Activated CD8-positive, alpha-beta memory T cell treated with anti-CD3 and anti-CD28 coated beads for 1 hour (primary cell): ENCODE results near the gene ZNF576.
"Not testable (repeated sequence)": the region's sequence is repeated elsewhere in the genome, so short reads cannot be mapped to it uniquely, and the experiment has no call there.

Experiments used
- DNase-seq, 2 donors: peaks; one replicate each; pipeline ENCODE4 v3.0.0-alpha.2; 2020; ENCODE audit warnings: low read depth in 1 of 2; ENCODE audit errors: extremely low read depth in 1 of 2

The ZNF576 gene, protein sequence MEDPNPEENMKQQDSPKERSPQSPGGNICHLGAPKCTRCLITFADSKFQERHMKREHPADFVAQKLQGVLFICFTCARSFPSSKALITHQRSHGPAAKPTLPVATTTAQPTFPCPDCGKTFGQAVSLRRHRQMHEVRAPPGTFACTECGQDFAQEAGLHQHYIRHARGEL

DNA sequence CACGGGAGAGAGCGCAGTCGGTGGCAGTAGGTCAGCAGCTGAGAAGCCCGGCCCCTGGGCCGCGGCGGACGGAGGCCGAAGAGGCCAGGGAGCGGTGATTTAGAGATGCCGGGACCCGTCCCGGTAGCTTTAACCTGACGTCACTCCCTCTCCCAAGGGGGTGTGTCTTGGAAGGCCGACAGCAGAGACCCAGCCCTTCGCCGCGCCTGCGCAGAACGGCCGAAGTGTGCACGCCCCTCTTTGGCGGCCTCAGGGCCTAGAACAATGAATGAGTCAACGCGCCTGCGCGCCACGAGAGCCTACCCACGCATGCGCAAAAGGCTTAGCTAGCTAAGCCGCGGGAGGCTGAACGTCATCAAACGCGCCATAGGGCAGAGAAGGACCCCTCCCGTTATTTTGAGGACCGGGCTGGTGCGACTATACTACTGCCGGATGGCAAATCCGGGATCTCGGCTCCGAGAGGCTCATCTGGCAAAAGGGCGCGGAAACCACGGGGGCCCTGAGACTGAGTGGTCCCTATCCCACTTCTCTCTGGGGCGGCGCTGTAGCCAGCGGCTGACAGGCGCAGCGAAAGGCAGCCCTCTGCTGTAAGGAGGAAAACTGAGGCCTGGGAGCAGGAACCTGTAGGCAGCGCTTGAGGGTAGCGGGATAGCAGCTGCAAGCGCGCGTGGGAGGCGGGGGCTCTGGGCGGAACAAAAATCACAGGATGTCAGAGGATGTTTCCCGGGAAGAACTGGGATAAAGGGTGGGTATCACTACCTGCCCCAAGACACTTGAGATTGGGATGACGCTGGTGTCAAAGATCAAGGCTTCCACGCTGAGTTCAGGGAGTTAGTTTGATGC lies at the start of gene ZNF576, which contains the start of gene IRGQ:
ZNF576 (plus strand) TSS at position 597 of the 843 bp plus-strand sequence. CDS start 514 bp downstream, outside the sequence.
IRGQ (minus strand) TSS at position 136 of the 843 bp plus-strand sequence. CDS start 796 bp downstream, outside the sequence.
- peak; percentile 100 for DNase-seq

DNA sequence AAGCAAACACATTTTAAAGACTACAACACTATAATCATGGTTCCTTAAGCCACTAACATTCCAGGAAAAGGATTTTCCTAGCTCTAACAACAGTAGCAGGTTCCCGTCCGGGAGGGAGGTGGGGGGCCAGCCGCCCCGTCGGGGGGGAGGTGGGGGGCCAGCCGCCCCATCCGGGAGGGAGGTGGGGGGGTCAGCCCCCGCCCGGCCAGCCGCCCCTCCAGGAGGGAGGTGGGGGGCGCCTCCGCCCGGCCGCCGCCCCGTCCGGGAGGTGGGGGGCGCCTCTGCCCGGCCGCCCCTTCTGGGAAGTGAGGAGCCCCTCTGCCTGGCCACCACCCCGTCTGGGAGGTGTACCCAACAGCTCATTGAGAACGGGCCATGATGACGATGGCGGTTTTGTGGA lies 48.5 kb upstream of the ZNF576 start:
- DNase-seq: not testable (repeated sequence)

DNA sequence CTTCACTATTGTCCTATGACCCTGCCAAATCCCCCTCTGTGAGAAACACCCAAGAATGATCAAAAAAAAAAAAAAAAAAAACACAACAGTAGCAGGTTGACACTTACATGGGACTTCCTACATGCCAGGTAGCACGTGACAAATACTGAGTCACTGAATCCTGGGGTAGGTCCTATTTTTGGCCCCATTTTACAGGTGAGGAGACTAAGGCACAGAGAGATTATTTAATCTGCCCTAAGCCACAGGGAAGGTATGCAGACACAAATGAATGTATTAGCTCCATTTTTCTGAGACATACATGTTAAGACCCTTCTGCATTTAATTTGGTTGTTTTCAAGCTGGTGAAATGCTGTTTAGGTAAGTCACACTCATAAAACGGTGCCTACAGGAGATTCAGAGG lies 47.7 kb upstream of the ZNF576 start:
- DNase-seq: no peak

DNA sequence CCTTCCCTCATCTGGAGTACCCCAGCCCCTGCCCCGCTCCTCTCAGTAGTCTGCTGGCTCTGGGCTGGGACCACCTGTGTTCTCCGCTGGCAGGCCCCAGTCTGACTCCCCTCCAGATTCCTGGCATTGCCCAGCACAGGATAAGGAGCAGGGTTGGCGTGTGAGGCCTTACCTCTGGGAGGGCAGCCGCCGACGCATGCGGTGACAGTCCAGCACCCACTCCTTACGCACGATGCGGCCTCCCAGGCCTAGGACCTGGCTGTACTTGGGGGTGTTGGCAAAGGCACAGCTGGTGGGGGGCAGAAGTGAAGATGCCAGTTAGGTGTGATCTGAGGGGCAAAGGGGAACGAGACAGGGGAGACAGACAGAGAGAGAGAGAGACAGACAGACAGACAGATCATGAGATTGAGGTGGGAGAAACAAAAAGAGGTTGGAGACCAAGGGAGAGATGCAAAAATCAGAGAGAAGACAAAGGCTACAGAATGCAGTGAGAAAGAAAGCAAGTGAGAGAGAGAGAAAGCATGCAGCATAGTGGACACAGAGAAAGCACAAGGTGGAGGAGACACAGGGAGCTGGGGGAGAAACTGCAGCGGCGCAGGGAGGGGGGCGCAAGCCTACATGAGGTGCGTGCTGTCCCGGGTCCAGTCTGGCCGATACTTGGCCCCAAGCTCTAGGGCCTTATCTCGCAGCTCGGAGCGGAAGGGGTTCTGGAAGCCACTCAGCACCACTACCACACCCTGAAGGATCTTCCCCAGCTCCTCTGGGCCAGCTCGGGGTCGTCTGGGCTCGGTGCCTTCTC lies 44.8 kb upstream of the ZNF576 start:
- DNase-seq: no peak

DNA sequence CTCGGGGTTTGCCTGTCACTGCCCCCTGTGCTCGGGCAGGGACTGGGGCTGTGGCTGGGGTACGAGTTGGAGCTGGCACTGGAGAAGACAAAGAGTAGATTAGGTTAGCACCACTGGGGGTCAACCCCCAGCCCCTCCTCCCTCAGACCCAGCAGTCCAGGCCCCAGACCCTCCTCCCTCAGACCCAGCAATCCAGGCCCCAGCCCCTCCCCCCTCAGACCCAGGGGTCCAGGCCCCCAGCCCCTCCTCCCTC lies 44.3 kb upstream of the ZNF576 start:
- DNase-seq: no peak

DNA sequence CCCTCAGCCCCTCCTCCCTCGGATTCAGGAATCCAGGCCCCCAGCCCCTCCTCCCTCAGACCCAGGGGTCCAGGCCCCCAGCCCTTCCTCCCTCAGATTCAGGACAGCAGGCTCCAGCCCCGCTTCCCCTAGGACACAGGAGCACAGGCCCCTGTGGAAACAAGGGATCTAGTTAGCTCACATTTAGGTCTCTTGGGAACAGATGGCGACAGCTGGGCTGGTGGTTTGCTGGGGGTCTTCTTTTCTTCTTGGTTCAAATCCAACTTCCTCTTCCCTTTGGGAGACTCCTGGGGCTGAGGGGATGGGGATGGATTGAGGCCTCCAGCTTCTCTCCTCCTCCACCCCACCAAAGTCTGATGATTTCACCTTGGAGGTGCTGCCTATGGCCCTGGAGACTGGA lies 43.8 kb upstream of the ZNF576 start:
- DNase-seq: no peak

DNA sequence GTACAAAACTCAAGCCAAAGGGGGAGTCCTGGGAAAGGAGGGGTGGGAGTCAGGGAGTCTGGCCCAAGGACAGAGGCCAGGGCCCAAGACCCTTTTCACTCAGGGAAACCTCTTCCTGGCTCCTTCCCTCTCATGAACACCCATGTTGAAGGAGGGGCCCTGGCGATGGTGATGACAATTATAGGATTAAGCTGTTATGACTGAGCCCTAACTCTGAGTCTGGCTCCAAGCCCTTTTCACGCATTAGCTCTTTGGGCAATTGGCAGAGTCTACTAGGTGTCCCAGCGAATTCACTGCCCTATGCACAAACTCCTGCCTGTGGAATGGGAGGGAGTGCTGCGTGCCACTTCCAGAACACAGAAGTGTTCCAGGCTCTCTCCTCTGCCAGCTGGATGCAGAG lies 42.7 kb upstream of the ZNF576 start:
- no peak for DNase-seq

DNA sequence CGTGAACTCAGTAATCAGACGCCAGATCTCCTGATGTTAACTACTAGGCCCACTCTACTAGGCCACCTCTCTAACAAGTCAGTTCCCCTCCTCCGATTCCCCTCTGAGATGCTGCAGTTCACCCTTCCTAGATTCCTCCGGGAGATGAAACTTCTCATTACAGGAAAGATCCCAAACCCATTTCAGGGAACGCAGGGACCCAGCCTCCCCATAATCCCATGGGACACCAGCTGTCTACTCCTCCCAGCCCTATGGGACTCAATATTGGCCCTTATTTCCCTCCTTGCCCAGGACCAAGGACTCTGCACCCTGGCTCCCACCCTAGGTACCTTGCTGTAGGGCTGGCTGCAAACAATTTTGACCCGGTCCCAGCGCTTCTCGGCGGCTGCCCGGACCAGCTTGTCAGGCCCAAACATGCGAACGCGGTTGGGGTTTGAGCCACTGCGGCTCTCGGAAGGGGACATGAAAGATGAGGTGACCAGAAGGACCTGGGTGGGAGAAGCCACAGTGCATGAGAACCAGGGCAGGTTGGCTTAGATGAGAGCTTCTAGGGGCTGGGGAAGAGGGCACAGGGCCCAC lies 42.0 kb upstream of the ZNF576 start:
- DNase-seq: no peak

DNA sequence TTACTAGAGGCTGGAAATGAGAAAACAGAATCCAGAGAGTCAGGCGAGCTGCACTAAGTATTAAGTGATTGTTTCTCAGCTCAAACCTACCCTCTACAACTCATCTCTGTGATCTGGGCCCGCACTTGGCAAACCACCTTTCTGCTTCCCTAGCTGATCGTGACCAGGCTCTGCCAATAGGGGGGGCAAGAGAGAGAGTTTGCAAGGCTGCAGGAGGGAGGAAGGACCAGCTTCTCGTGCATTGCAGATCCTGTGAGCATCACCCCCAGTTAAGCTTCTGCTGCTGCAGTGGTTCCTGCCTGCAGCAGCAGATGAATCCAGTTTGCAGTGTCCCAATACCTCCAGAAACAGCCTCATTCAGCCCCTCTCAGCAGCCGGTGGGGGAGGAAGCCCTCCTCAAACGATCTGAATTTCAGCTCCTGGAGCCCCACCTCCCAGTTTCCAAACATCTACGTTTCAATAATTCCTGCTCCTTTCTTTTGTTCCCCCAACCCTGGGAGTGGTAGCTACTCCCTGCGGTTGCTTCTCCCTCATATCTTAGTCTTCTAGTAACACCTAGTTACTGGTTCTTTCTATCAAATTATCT lies 41.1 kb upstream of the ZNF576 start:
- peak; percentile 67 to 68 for DNase-seq

DNA sequence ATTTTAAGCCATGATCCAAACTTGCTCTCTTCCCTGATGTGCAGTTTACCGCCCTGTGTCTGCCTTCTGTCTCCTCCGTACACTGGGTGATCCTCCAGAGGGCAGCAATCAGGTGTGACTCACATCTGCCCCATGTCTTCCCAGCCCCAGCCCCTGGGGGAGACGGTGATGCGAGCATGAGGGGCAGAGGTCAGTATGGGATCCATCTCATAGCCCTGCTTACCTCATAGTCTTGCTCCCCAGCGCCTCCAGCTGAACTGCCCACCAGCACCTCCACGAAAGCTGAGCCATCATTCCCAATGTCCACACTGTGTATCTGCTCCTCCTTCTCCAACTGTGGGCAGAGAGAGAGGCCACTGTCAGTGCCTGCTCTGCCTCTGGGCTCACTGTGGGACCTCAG lies 35.7 kb upstream of the ZNF576 start:
- no peak for DNase-seq

DNA sequence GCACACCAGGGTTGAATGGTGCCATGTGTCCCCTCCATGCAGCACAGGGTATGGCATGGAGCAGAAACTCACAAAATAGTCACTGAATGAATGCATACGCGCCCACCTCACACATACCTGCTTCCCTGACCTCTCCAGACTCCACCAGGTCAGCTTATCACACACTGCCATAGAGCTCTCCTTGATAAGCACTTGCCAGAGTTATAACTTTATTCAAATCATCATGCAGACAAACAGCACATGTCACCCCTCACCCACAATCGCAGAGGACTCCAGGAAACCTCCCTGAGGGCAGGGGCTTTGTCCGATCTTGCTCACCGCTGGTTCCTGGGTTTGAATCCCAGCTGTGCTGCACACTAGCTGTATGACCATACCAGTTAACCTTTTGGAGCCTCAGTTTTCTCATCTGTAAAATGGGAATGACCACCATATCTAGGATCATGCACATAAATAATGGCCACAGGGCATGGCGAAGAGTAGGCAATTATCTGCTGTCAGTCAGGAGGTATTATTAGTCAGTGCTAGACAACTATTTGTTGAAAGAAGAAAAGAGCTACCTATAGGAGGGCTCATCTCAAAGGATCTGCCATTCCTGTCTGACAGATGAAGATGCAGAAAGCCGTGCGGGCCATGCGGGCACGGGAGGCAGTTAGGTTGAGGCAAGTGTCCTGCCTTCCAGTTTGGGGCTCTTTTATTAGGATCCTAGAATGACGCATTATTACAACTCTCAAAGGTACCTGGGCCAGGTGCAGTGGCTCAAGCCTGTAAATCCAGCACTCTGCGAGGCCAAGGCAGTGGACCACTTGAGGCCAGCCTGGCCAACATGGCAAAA lies 35.0 kb upstream of the ZNF576 start:
- DNase-seq: no peak

DNA sequence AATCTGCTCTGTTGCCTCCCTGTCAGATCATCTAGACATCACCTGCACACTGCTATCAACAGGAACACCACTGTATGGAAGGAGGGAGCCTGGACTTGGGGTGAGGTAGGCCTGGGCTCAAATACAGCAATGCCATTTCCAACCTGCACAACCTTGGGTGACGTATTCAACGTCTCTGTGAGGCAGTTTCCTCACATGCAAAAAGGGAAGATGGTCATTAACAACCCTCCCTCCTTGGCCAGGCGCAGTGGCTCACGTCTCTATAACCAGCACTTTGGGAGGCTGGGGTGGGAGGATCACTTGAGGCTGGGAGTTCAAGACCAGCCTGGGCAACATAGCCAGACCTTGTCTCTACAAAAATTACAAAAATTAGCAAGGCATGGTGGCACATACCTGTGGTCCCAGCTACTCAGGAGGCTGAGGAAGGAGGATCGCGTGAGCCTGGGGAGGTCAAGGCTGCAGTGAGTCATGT lies 34.1 kb upstream of the ZNF576 start:
- no peak for DNase-seq

DNA sequence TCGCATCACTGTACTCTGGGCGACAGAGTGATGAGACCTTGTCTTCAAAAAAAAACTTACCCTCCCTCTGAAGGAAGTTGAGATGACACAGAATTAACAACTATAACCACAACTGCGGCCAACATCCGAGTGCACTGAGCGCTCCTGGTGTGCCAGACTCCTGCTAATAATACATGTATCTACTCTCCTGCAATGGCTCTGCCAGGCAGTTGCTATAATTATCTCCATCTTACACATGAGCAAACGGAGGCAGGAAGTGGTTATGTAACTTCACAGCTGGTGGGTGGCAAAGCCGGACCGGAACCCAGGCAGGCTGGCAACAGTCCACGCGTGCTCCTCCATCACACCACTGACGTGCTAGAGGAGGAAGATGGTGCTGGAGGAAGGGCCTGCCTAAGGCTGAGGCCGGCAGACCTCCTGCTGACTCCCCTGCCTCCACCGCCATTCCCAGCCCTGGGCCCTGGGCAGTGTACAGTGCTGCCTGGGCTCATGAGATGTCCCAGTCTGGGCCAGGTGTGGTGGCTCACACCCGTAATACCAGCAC lies 33.6 kb upstream of the ZNF576 start:
- peak; percentile 54 for DNase-seq

DNA sequence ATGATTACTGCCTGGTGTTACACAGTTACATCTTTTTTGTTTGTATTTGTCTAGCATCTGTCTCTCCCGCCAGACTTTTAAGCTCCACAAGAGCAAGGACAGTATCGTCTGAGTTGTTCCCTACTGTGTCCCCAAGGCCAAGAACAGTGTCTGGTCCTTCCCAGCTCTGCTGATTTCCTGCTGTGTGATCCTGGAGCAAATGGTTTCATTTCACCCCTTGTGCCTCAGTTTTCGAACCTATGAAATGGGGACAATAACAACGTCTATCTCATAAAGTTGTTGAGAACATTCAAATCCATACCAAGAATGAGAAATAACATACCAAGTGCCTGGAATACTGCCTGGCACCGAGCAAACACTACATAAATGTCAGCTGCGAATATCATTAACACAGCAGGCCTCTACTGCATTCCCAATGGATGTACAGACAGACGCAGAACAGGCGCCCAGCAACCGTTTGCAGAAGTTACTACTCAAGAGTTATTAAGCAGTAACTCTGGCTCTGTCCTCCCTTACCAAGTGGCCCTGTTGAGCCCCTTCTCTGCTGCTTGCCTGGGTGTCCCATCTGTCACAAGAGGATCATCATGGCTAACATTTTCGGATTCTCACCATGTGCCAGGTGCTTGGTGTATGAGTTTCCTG lies 32.5 kb upstream of the ZNF576 start:
- no peak for DNase-seq

DNA sequence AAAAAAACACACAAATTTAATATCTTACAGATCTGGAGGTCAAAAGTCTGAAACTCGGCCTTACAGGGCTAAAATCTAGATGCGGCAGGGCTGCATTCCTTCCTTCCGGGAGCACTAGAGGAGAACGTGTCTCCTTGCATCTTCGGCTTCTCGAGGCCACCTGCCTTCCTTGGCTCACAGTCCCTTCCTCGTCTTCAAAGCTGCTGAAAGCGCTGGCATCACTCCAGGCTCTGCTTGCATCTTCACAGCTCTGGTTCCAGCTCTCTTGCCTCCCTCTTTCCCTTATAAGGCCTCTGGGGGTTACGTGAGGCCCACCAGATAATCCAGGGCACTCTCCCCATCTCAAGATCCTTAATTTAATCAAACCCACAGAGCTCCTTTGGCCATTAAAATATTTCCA lies 31.6 kb upstream of the ZNF576 start:
- no peak for DNase-seq

DNA sequence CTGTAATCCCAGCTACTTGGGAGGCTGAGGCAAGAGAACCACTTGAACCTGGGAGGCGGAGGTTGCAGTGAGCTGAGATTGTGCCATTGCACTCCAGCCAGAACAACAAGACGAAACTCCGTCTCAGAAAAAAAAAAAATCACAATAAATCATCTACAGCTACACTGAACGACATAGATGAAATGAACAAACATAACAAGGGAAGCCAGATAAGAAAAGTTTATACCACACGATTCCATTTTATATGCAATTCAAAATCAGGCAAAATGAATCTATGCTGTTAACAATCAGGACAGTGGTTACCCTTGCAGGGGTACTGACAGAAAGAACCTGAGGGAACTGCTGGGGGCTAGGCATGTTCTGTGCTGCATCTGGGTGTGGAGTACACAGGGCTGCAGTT lies 26.7 kb upstream of the ZNF576 start:
- DNase-seq: no peak

DNA sequence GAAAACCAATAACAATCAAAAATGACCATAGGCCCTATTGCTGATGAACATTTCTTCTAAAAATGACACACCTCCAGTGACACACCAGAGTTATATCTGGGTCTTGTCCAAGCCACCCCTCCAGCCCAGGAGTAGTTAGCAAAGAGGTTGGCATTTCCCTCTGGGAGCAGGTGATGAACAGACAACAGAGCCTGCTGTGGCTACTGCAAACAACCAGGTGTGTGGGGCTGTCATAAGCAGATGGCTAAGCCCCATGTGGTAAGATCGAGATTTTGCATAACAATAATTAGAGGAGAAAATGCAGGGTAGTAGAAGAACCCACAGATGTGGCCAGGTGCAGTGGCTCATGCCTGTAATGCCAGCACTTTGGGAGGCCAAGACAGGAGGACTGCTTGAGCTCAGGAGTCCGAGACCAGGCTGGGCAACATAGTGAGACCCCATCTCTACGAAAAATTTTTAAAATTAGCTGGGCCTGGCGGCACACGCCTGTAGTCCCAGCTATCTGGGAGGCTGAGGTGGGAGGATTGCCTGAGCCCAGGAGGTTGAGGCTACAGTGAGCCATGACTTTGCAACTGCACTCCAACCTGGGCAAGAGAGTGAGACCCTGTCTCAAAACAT lies 26.1 kb upstream of the ZNF576 start:
- DNase-seq: no peak

DNA sequence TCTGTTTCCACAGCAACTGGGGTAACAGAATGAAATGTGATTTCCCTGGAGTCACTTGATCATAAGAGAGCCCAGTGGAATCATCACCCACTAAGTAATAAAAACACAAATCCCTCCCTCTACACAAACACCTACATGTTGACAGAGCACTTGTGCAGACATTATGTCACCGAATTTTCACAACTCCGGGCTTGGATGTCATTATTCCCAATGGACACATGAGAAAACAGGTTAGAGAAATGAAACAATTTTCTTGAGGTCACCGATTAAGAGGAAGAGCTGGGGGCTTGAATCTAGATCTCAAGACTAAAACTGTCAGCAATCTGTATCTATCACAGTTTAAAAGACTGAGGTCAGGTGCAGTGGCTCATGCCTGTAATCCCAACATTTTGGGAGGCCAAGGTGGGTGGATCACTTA lies 24.2 kb upstream of the ZNF576 start:
- DNase-seq: no peak
